ENCODE data around the gene NLGN4X.

DNA sequence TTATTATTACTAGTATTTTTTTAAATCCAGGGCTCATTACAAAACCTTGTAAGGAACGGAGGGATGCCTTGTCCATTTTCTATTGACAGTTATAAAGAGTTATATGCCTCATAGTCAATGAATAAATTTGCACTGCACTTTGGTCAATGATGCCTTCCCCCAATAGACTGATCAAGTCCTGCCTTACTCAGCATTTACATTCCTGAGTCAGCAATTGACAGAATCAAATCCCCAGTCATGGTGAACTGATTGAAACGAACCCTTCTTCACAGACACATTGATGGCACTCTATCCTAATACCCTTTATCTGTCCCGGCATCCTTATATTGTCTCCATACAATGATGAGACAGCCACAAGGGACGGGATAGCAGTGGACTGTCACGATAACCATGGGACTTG, 213.2 kb downstream of the NLGN4X start:
- TF ChIP-seq CTCF (conservative IDR thresholded peaks at IDR 0.05; ENCODE audit: low read depth, low read length), result no peak
- TF ChIP-seq EZH2 (IDR thresholded peaks at IDR 0.05; ENCODE audit: borderline replicate concordance, low read depth, low read length, poor library complexity, severe bottlenecking), result no peak
